Endodermal cell (in vitro differentiated cells): ENCODE data around the gene RUVBL2. TPM values are rescaled to one million over a fixed set of nuclear protein-coding genes. Genes with fewer than 3 reads are reported as not detected.
A peak's percentile ranks its signal among the peaks of the same experiment; 100 is the strongest.
"Not testable (repeated sequence)": the region's sequence is repeated elsewhere in the genome, so short reads cannot be mapped to it uniquely, and the experiment has no call there.

ENCODE experiments used
- DNase-seq: peaks from one replicate; pipeline ENCODE4 v3.0.0-alpha.2; 2017
- H3K27ac ChIP-seq: 2 replicates; pipeline ENCODE4 v1.5.1; 2013; ENCODE audit warnings: mild to moderate bottlenecking, low read depth, low read length, moderate library complexity
- H3K27me3 ChIP-seq: 2 replicates; pipeline ENCODE4 v1.6.1; 2013; ENCODE audit warnings: mild to moderate bottlenecking, low read length, moderate library complexity; ENCODE audit not compliant: insufficient read depth, control insufficient read depth, poor library complexity, severe bottlenecking
- H3K36me3 ChIP-seq: 2 replicates; pipeline ENCODE4 v1.7.0; 2013; ENCODE audit warnings: mild to moderate bottlenecking, low read length, moderate library complexity; ENCODE audit not compliant: control insufficient read depth, insufficient read depth
- H3K4me1 ChIP-seq: one replicate; pipeline ENCODE4 v1.7.0; 2013; ENCODE audit warnings: low read length; ENCODE audit not compliant: control insufficient read depth, insufficient read depth
- H3K4me3 ChIP-seq: 2 replicates; pipeline ENCODE4 v1.5.1; 2013; ENCODE audit warnings: mild to moderate bottlenecking, low read length, moderate library complexity
- H3K9ac ChIP-seq: 2 replicates; pipeline ENCODE4 v1.6.1; 2013; ENCODE audit warnings: mild to moderate bottlenecking, low read length, moderate library complexity; ENCODE audit not compliant: poor library complexity, severe bottlenecking; ENCODE audit errors: extremely low read depth
- H3K9me3 ChIP-seq: 2 replicates; pipeline ENCODE4 v1.6.1; 2013; ENCODE audit warnings: mild to moderate bottlenecking, low read length, moderate library complexity; ENCODE audit not compliant: control insufficient read depth
- H3K27ac Mint-ChIP-seq: 2 replicates; pipeline ENCODE4 v1.8.0; 2020; ENCODE audit warnings: mixed read lengths
- H3K27me3 Mint-ChIP-seq: 2 replicates; pipeline ENCODE4 v1.8.0; 2021; ENCODE audit warnings: mild to moderate bottlenecking, mixed read lengths; ENCODE audit not compliant: insufficient read depth
- H3K36me3 Mint-ChIP-seq: 2 replicates; pipeline ENCODE4 v1.8.0; 2020; ENCODE audit warnings: low read depth, mixed read lengths
- H3K4me1 Mint-ChIP-seq: 2 replicates; pipeline ENCODE4 v1.8.0; 2020; ENCODE audit warnings: mixed read lengths
- H3K4me3 Mint-ChIP-seq: 2 replicates; pipeline ENCODE4 v1.8.0; 2020; ENCODE audit warnings: mild to moderate bottlenecking, moderate library complexity, mixed read lengths
- H3K9me3 Mint-ChIP-seq: 2 replicates; pipeline ENCODE4 v1.8.0; 2020; ENCODE audit warnings: mild to moderate bottlenecking, mixed read lengths
- CTCF ChIP-seq: fragments of 200-600 bp; sonication (generic); conservative IDR thresholded peaks from 2 replicates; pipeline ENCODE4 v1.5.0; 2021; ENCODE audit warnings: antibody characterized with exemption, mild to moderate bottlenecking
- WGBS, 2 experiments: methylation state at CpG; one replicate each; pipeline versions ENCODE4 v1.1.5 to v1.1.7; 2013; ENCODE audit warnings: missing lambda C conversion rate in 2 of 2, mixed read lengths in 1 of 2; ENCODE audit not compliant: insufficient coverage in 1 of 2, insufficient read length in 1 of 2; 5-methylcytosine and 5-hydroxymethylcytosine counted together
- total RNA-seq, 2 donors: library from RNA; stranded (reverse); fragmentation: NEBNext Ultra II Directional in 1 of 2; extraction: Animal tissue kit (Norgen Biotek cat#: 25700) in 1 of 2; gene quantifications; 2 replicates in 1 of 2; 3 replicates in 1 of 2; pipeline ENCODE4 v1.2.1, GENCODE V29; 2021

RUVBL2 gene
- total RNA-seq, 2 donors from 2014 or later = 101 to 112 TPM

- 6% methylated on average over 35 to 62 of the region's 62 CpGs for WGBS, 2 experiments
- DNase-seq = peak; percentile 87
- H3K9me3 ChIP-seq = no peaks in the 10 kb centered on the region
- H3K4me1 Mint-ChIP-seq = peaks cover 7% of the 10 kb centered on the region
- peaks cover 25% of the 10 kb centered on the region for H3K36me3 Mint-ChIP-seq
- no peak overlapping the region for H3K27ac ChIP-seq
- H3K27me3 Mint-ChIP-seq = peaks cover 45% of the 10 kb centered on the region
- no peak overlapping the region for H3K27ac Mint-ChIP-seq
- H3K4me3 Mint-ChIP-seq = peak overlapping the region; percentile 46
- H3K27me3 ChIP-seq = peaks cover 12% of the 10 kb centered on the region
- no peaks in the 10 kb centered on the region for H3K9me3 Mint-ChIP-seq
- H3K4me1 ChIP-seq = no peaks in the 10 kb centered on the region
- peak overlapping the region; percentile 69 for H3K4me3 ChIP-seq
- peak; percentile 62 for TF ChIP-seq CTCF
- no peak overlapping the region for H3K9ac ChIP-seq
- H3K36me3 ChIP-seq = peaks cover 6% of the 10 kb centered on the region
Measured at GRCh38 chr19:49017666-49018351, 24.1 kb downstream of the RUVBL2 start.

GRCh38 chr19:49018388-49019241, 24.9 kb downstream of the RUVBL2 start:
- H3K4me3 ChIP-seq = peak overlapping the region; percentile 69
- not testable (repeated sequence) for H3K27ac Mint-ChIP-seq, H3K27ac ChIP-seq, H3K4me1 ChIP-seq, H3K9me3 Mint-ChIP-seq, H3K36me3 ChIP-seq, H3K4me1 Mint-ChIP-seq, H3K9me3 ChIP-seq, H3K9ac ChIP-seq
- 50 to 64% methylated on average over 23 to 49 of the region's 50 CpGs for WGBS, 2 experiments
- H3K27me3 ChIP-seq = peaks cover 12% of the 10 kb centered on the region
- DNase-seq = peak; percentile 57
- peaks cover 21% of the 10 kb centered on the region for H3K36me3 Mint-ChIP-seq
- peak overlapping the region; percentile 46 for H3K4me3 Mint-ChIP-seq
- H3K27me3 Mint-ChIP-seq = peaks cover 45% of the 10 kb centered on the region

DNA sequence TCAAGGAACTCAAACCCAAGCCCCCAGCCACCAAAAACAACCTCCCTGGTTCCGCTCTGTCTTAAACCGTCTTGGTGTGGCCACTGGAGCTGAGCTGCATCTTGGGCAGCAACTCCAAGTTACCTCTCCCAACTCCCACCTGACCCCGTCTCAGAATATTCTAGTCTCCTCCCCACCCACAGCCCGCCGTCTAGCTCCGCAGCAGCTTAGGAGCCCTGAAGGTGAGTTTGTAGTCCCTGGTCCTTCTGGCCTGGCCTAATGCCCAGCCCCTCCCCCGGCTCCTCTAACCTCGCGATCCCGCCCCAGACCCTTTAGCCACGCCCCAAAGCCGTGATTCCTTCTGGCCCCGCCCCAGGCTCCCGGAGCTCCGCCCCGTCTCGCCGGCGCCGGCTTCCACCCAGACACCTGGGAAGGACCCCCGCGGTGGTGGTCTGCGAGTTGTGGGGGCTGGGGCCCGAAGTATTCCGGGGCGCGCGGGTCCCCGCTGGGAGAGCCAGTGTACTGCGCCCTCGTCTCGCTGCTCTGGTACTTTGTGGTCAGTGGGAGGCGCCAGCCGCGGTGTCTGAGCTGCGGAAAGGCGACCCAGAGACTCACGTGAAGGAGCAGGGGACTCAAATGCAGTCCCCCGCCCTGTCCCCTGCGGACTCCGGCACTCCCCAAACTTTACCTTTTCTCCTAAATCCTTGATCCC, 25.7 kb downstream of the RUVBL2 start:
- H3K4me1 ChIP-seq = no peaks in the 10 kb centered on the region
- H3K36me3 Mint-ChIP-seq = peaks cover 13% of the 10 kb centered on the region
- peaks cover 45% of the 10 kb centered on the region for H3K27me3 Mint-ChIP-seq
- H3K4me3 ChIP-seq = no peak overlapping the region
- no peak overlapping the region for H3K27ac ChIP-seq
- H3K36me3 ChIP-seq = peaks cover 6% of the 10 kb centered on the region
- peak overlapping the region; percentile 69 for H3K27ac Mint-ChIP-seq
- 84 to 92% methylated on average over 19 to 41 of the region's 41 CpGs for WGBS, 2 experiments
- H3K4me3 Mint-ChIP-seq = peak overlapping the region; percentile 46
- H3K4me1 Mint-ChIP-seq = peaks cover 7% of the 10 kb centered on the region
- H3K9ac ChIP-seq = no peak overlapping the region
- H3K27me3 ChIP-seq = peaks cover 12% of the 10 kb centered on the region
- TF ChIP-seq CTCF = peak; percentile 58
- H3K9me3 ChIP-seq = no peaks in the 10 kb centered on the region
- peak; percentile 94 for DNase-seq
- H3K9me3 Mint-ChIP-seq = no peaks in the 10 kb centered on the region
